DOHH2 (cell line): Measurements from ENCODE around the gene BBC3.

Experiments
- H3F3A ChIP-seq: fragments of 200-600 bp; sonication (generic), shearing (Covaris generic); 2 replicates; pipeline ENCODE4 v1.6.0; 2016; ENCODE audit warnings: antibody characterized with exemption, mild to moderate bottlenecking; ENCODE audit not compliant: control insufficient read depth, insufficient read depth
- H3K27ac ChIP-seq: fragments of 200-600 bp; sonication (generic); 2 replicates; pipeline ENCODE4 v1.5.1; 2014; ENCODE audit warnings: low read depth, mild to moderate bottlenecking, low read length, moderate library complexity
- H3K27me3 ChIP-seq: fragments of 200-600 bp; sonication (generic); 2 replicates; pipeline ENCODE4 v1.6.1; 2014; ENCODE audit warnings: mild to moderate bottlenecking, low read length, mixed read lengths; ENCODE audit not compliant: control insufficient read depth
- H3K36me3 ChIP-seq: fragments of 200-600 bp; sonication (generic); 2 replicates; pipeline ENCODE4 v1.6.1; 2014; ENCODE audit warnings: mild to moderate bottlenecking, low read length, moderate library complexity, mixed read lengths; ENCODE audit not compliant: control insufficient read depth
- H3K4me1 ChIP-seq: fragments of 200-600 bp; sonication (generic); 2 replicates; pipeline ENCODE4 v1.6.1; 2014; ENCODE audit warnings: mild to moderate bottlenecking, low read length, mixed read lengths; ENCODE audit not compliant: control insufficient read depth
- H3K4me2 ChIP-seq: fragments of 200-600 bp; sonication (generic); 2 replicates; pipeline ENCODE4 v1.6.0; 2014; ENCODE audit warnings: mild to moderate bottlenecking, low read length, moderate library complexity
- H3K4me3 ChIP-seq: fragments of 200-600 bp; sonication (generic); 2 replicates; pipeline ENCODE4 v1.5.1; 2014; ENCODE audit warnings: mild to moderate bottlenecking, low read length, mixed read lengths
- H3K79me2 ChIP-seq: fragments of 200-600 bp; sonication (generic); 2 replicates; pipeline ENCODE4 v1.6.1; 2014; ENCODE audit warnings: mild to moderate bottlenecking, low read length, mixed read lengths; ENCODE audit not compliant: control insufficient read depth
- H3K9me2 ChIP-seq: fragments of 200-600 bp; sonication (generic); replicated peaks from 2 replicates; pipeline ENCODE4 v1.6.1; 2014; ENCODE audit warnings: mild to moderate bottlenecking, low read length, mixed read lengths; ENCODE audit not compliant: control insufficient read depth
- H3K9me3 ChIP-seq: fragments of 200-600 bp; sonication (generic); 2 replicates; pipeline ENCODE4 v1.6.1; 2014; ENCODE audit warnings: antibody characterized with exemption, low read length, mixed read lengths; ENCODE audit not compliant: control insufficient read depth, insufficient read depth
- H4K20me1 ChIP-seq: fragments of 200-600 bp; sonication (generic); 2 replicates; pipeline ENCODE4 v1.6.0; 2014; ENCODE audit warnings: low read depth, mild to moderate bottlenecking, antibody characterized with exemption, low read length, moderate library complexity; ENCODE audit not compliant: control insufficient read depth, insufficient read depth
- CTCF ChIP-seq: fragments of 200-600 bp; sonication (generic); IDR thresholded peaks from one replicate; pipeline ENCODE4 v1.5.1; 2014; ENCODE audit warnings: antibody characterized with exemption, mild to moderate bottlenecking, low read depth, low read length; ENCODE audit not compliant: poor library complexity, severe bottlenecking
- EZH2phosphoT487 ChIP-seq: fragments of 200-600 bp; sonication (generic); IDR thresholded peaks from 2 replicates; pipeline ENCODE4 v1.6.1; 2017; ENCODE audit warnings: borderline replicate concordance, mild to moderate bottlenecking, antibody characterized with exemption, low read length, moderate library complexity, mixed read lengths

The BBC3 gene

DNA sequence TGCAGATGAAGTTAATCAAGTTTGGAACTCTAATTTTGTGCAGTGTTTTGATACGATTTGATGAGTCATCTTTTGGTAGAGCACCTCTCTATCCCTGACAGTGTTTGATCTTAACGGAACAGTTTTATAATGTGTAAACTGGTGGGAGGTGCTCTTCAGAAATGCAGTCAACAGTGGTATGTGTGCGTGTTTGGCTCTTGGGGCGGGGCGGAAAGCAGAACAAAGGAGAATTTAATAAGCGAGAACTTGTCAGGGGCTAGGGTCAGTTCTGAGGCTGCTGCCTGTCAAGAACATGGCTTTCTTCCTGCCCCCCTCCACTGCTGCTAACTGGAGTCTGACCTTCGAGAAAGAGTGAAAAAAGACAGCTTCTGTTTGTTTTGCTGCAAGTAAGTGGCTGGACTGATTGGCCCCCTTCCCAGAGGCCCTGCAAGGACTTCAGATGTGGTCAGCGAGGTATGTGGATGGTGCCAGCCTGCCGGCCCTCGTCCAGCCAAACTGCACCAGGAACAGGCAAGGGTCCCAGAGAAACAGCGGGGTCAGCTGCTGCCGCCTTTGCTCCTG, 40.8 kb downstream of the BBC3 start:
- Histone ChIP-seq H4K20me1 (no peaks in the 10 kb centered on the region; the same call in 1 of the 2 replicates), H3K27me3 (no peaks in the 10 kb centered on the region), H3K27ac (no peak overlapping the region), H3K36me3 (peaks cover 71% of the 10 kb centered on the region), H3K4me2 (no peak overlapping the region), H3K9me2 (no peaks in the 10 kb centered on the region), H3K4me3 (no peak overlapping the region), H3K4me1 (peaks cover 6% of the 10 kb centered on the region; the same call in 1 of the 2 replicates), H3F3A (no peaks in the 10 kb centered on the region; the same call in 1 of the 2 replicates), H3K9me3 (no peaks in the 10 kb centered on the region), H3K79me2 (peaks cover 44% of the 10 kb centered on the region)
- TF ChIP-seq CTCF (no peak), EZH2phosphoT487 (no peak)

DNA sequence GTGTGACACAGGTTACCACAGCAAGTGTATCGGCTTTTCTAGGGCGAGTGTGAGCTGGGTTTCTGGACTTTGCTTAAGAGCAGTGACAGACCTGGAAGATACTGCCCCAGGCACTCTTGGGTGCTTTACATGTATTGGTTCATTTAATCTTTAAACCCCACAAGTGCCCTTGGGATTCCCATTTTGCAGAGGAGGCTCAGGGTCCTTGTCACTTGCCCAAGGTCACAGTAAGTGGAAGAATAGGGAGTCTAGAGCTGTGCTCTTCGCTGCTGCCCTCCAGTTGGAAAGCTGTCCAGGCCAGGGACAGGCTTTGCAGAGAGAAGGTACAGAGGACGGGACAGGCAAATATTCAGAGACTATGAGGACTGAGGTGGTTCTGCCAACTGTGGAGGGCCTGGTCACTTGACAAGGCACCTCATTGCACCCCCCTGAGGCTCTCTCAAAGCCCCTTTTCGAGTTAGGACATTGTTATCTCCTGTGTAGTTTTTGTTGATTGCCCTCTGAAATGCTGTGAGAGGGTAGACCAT, 42.4 kb downstream of the BBC3 start:
- peaks cover 76% of the 10 kb centered on the region for H3K36me3 ChIP-seq
- no peak overlapping the region for H3K4me2 ChIP-seq
- H3K4me3 ChIP-seq, result no peak overlapping the region
- no peaks in the 10 kb centered on the region; the same call in 1 of the 2 replicates for H3F3A ChIP-seq
- H3K9me3 ChIP-seq, result no peaks in the 10 kb centered on the region
- H3K79me2 ChIP-seq, result peaks cover 47% of the 10 kb centered on the region
- no peak overlapping the region for H3K27ac ChIP-seq
- peaks cover 6% of the 10 kb centered on the region; the same call in 1 of the 2 replicates for H3K4me1 ChIP-seq
- no peaks in the 10 kb centered on the region for H4K20me1 ChIP-seq
- H3K9me2 ChIP-seq, result no peaks in the 10 kb centered on the region
- no peaks in the 10 kb centered on the region for H3K27me3 ChIP-seq
- no peak for TF ChIP-seq CTCF
- no peak for TF ChIP-seq EZH2phosphoT487

DNA sequence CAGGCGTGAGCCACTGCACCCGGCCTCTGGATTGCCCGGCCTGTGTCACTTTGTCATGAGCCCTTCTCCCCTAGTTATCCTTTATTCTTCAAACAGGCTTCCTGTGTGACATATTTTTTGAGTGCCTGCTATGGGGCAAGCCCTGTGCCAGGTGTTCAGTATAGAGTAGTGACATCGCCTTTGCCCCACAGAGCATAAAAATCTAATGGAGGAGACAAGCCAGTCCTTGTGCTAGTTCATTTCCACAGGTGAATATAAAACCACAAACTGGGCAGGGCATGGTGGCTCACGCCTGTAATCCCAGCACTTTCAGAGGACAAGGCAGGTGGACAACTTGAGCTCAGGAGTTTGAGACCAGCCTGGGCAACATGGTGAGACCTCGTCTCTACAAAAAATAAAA, 43.2 kb downstream of the BBC3 start:
- Histone ChIP-seq H4K20me1 (no peaks in the 10 kb centered on the region), H3F3A (no peaks in the 10 kb centered on the region; the same call in 1 of the 2 replicates), H3K27ac (no peak overlapping the region), H3K79me2 (peaks cover 50% of the 10 kb centered on the region), H3K9me2 (no peaks in the 10 kb centered on the region), H3K27me3 (no peaks in the 10 kb centered on the region), H3K4me3 (no peak overlapping the region), H3K4me1 (peaks cover 6% of the 10 kb centered on the region; the same call in 1 of the 2 replicates), H3K9me3 (no peaks in the 10 kb centered on the region), H3K36me3 (peaks cover 84% of the 10 kb centered on the region), H3K4me2 (no peak overlapping the region)
- no peak for TF ChIP-seq CTCF
- no peak for TF ChIP-seq EZH2phosphoT487
